Activated naive CD4-positive, alpha-beta T cell treated with anti-CD3 and anti-CD28 coated beads for 36 hours (primary cell): ENCODE measurements around the gene HIRIP3. TPM values are rescaled to one million over a fixed set of nuclear protein-coding genes. Genes with fewer than 3 reads are reported as not detected.

ENCODE experiments used
- CTCF ChIA-PET: fragments of 350-600 bp; sonication (Branson Sonifier 250); formaldehyde crosslinking; loops from one replicate; lab custom pipeline; 2021; ENCODE audit warnings: antibody characterized with exemption; lab: Charles Lee
- DNase-seq: peaks from one replicate; pipeline ENCODE4 v3.0.0-alpha.2; 2020
- H3K27ac Mint-ChIP-seq: one replicate; pipeline ENCODE4 v1.8.0; 2021; ENCODE audit warnings: mild to moderate bottlenecking, mixed read lengths
- H3K27me3 Mint-ChIP-seq: one replicate; pipeline ENCODE4 v1.8.0; 2021; ENCODE audit warnings: low read depth, mixed read lengths
- H3K36me3 Mint-ChIP-seq: one replicate; pipeline ENCODE4 v1.8.0; 2021; ENCODE audit warnings: low read depth, mixed read lengths
- H3K4me1 Mint-ChIP-seq: one replicate; pipeline ENCODE4 v1.8.0; 2021; ENCODE audit warnings: low read depth, mixed read lengths
- H3K4me3 Mint-ChIP-seq: one replicate; pipeline ENCODE4 v1.8.0; 2021; ENCODE audit warnings: mild to moderate bottlenecking, moderate library complexity, mixed read lengths
- H3K9me3 Mint-ChIP-seq: one replicate; pipeline ENCODE4 v1.8.0; 2021; ENCODE audit warnings: mixed read lengths
- intact Hi-C: fragments of 100-400 bp; cut with micrococcal nuclease; formaldehyde crosslinking; loops from one replicate; pipeline ENCODE4 v1.15.1; 2023
- total RNA-seq, 2 experiments: library from RNA; stranded (reverse); gene quantifications; one replicate each; pipeline ENCODE4 v1.2.3, GENCODE V29; 2021

HIRIP3 gene
- total RNA-seq, 2 experiments from 2014 or later: 40.8 to 43.9 TPM

GRCh38 chr16:29959293-29959692 lies 36.1 kb downstream of the HIRIP3 start:
- no peaks in the 10 kb centered on the region for H3K27me3 Mint-ChIP-seq
- no peaks in the 10 kb centered on the region for H3K9me3 Mint-ChIP-seq
- no peak overlapping the region for H3K4me3 Mint-ChIP-seq
- CTCF ChIA-PET: no interaction called here
- H3K36me3 Mint-ChIP-seq: peaks cover 2% of the 10 kb centered on the region
- H3K27ac Mint-ChIP-seq: no peak overlapping the region
- DNase-seq: peak; percentile 13
- peaks cover 20% of the 10 kb centered on the region for H3K4me1 Mint-ChIP-seq
- intact Hi-C loops: no loop called here

- Mint-ChIP-seq H3K4me1 (peaks cover 20% of the 10 kb centered on the region), H3K27me3 (no peaks in the 10 kb centered on the region), H3K27ac (no peak overlapping the region), H3K36me3 (peaks cover 2% of the 10 kb centered on the region), H3K9me3 (no peaks in the 10 kb centered on the region), H3K4me3 (no peak overlapping the region)
- intact Hi-C loops: no loop called here
- DNase-seq: no peak
- CTCF ChIA-PET: no interaction called here
These were observed 36.7 kb downstream of the HIRIP3 start for GRCh38 chr16:29958756-29959155.

- H3K27ac Mint-ChIP-seq: no peak overlapping the region
- H3K27me3 Mint-ChIP-seq: no peaks in the 10 kb centered on the region
- intact Hi-C loops: no loop called here
These were observed 43.6 kb downstream of the HIRIP3 start for GRCh38 chr16:29951625-29952365.

GRCh38 chr16:29950806-29951461 lies 44.5 kb downstream of the HIRIP3 start:
- no peaks in the 10 kb centered on the region for H3K36me3 Mint-ChIP-seq
- H3K27ac Mint-ChIP-seq: no peak overlapping the region
- no peak for DNase-seq
- intact Hi-C loops: no loop called here
- H3K9me3 Mint-ChIP-seq: no peaks in the 10 kb centered on the region
- CTCF ChIA-PET: no interaction called here
- H3K4me3 Mint-ChIP-seq: no peak overlapping the region
- H3K27me3 Mint-ChIP-seq: no peaks in the 10 kb centered on the region
- no peaks in the 10 kb centered on the region for H3K4me1 Mint-ChIP-seq

More at GRCh38 chr16:29951625-29952365, 43.6 kb downstream of the HIRIP3 start:
- no peaks in the 10 kb centered on the region for H3K9me3 Mint-ChIP-seq
- CTCF ChIA-PET: no interaction called here
- no peaks in the 10 kb centered on the region for H3K4me1 Mint-ChIP-seq
- DNase-seq: no peak
- H3K4me3 Mint-ChIP-seq: no peak overlapping the region
- no peaks in the 10 kb centered on the region for H3K36me3 Mint-ChIP-seq

GRCh38 chr16:29947897-29948296 lies 47.5 kb downstream of the HIRIP3 start:
- H3K36me3 Mint-ChIP-seq: no peaks in the 10 kb centered on the region
- CTCF ChIA-PET: interaction anchor here (0.6 to 0.8 kb wide), 4 partner anchors 25 to 176 kb away, joined by 3 to 5 read pairs (median 4); no protein-coding TSS in a partner anchor
- no peaks in the 10 kb centered on the region for H3K9me3 Mint-ChIP-seq
- H3K27ac Mint-ChIP-seq: no peak overlapping the region
- no peaks in the 10 kb centered on the region for H3K27me3 Mint-ChIP-seq
- no peak overlapping the region for H3K4me3 Mint-ChIP-seq
- DNase-seq: no peak
- intact Hi-C loops: no loop called here
- peaks cover under 1% of the 10 kb centered on the region for H3K4me1 Mint-ChIP-seq

- Mint-ChIP-seq H3K4me3 (no peak overlapping the region), H3K27me3 (no peaks in the 10 kb centered on the region), H3K36me3 (no peaks in the 10 kb centered on the region), H3K27ac (no peak overlapping the region), H3K4me1 (peaks cover 4% of the 10 kb centered on the region), H3K9me3 (no peaks in the 10 kb centered on the region)
- DNase-seq: no peak
- intact Hi-C loops: no loop called here
- CTCF ChIA-PET: interaction anchor here (0.6 to 1.9 kb wide), 4 partner anchors 9 to 253 kb away, joined by 3 to 4 read pairs (median 4); no protein-coding TSS in a partner anchor
These were observed 51.3 kb downstream of the HIRIP3 start for GRCh38 chr16:29943846-29944799.

Other genes starting within 250 kb of the HIRIP3 start
- gene C16orf54, start 249.6 kb downstream of the HIRIP3 start, total RNA-seq: 10 to 100 TPM; 11.4 to 12.1 TPM
- not detected for gene ZG16, start 217.4 kb downstream of the HIRIP3 start, total RNA-seq
- gene KIF22, start 204.9 kb downstream of the HIRIP3 start, total RNA-seq: 100 to 1,000 TPM; 201 to 209 TPM
- 100 to 1,000 TPM; 290 to 330 TPM for gene MAZ, start 189.1 kb downstream of the HIRIP3 start, total RNA-seq
- gene PRRT2, start 183.4 kb downstream of the HIRIP3 start, total RNA-seq: under 1 TPM; 0.83 to 0.94 TPM
- 10 to 100 TPM; 16.9 to 19.3 TPM for gene PAGR1, start 179.5 kb downstream of the HIRIP3 start, total RNA-seq
- 10 to 100 TPM; 84.1 to 86.9 TPM for gene MVP, start 175.2 kb downstream of the HIRIP3 start, total RNA-seq
- gene CDIPT, start 132.4 kb downstream of the HIRIP3 start, total RNA-seq: 10 to 100 TPM; 29.0 to 31.0 TPM
- under 1 TPM; 0.30 to 0.31 TPM for gene SEZ6L2, start 96.1 kb downstream of the HIRIP3 start, total RNA-seq
- gene ASPHD1, start 95.1 kb downstream of the HIRIP3 start, total RNA-seq: 1 to 10 TPM; 1.3 to 1.7 TPM
- 10 to 100 TPM; 25.8 to 29.4 TPM for gene KCTD13, start 69.4 kb downstream of the HIRIP3 start, total RNA-seq
- gene TMEM219, start 33.5 kb downstream of the HIRIP3 start, total RNA-seq: 10 to 100 TPM; 31.9 to 35.5 TPM
- 10 to 100 TPM; 20.9 to 21.6 TPM for gene TAOK2, start 21.7 kb downstream of the HIRIP3 start, total RNA-seq
- gene INO80E, start 624 bp upstream of the HIRIP3 start, total RNA-seq: 10 to 100 TPM; 62.0 to 65.4 TPM
- gene DOC2A, start 15.4 kb upstream of the HIRIP3 start, total RNA-seq: under 1 TPM; 0.64 to 0.86 TPM
- gene C16orf92, start 27.6 kb upstream of the HIRIP3 start, total RNA-seq: not detected
- gene TLCD3B, start 35.7 kb upstream of the HIRIP3 start, total RNA-seq: 1 to 10 TPM; 4.6 to 6.1 TPM
- 1,000 to 10,000 TPM; 1,750 to 1,795 TPM for gene ALDOA, start 70.1 kb upstream of the HIRIP3 start, total RNA-seq
- gene PPP4C, start 80.4 kb upstream of the HIRIP3 start, total RNA-seq: 100 to 1,000 TPM; 104 to 105 TPM
- 1 to 10 TPM; 3.6 to 4.7 TPM for gene TBX6, start 96.3 kb upstream of the HIRIP3 start, total RNA-seq
- gene YPEL3, start 100.6 kb upstream of the HIRIP3 start, total RNA-seq: 10 to 100 TPM; 24.6 to 27.3 TPM
- 10 to 100 TPM in 1 of 2 experiments, 1 to 10 TPM in 1; 9.1 to 10.3 TPM for gene GDPD3, start 117.9 kb upstream of the HIRIP3 start, total RNA-seq
- gene MAPK3, start 127.6 kb upstream of the HIRIP3 start, total RNA-seq: 10 to 100 TPM; 64.3 to 64.5 TPM
- gene CORO1A, start 188.0 kb upstream of the HIRIP3 start, total RNA-seq: 100 to 1,000 TPM; 855 to 866 TPM
- gene BOLA2B, start 198.0 kb upstream of the HIRIP3 start, total RNA-seq: 100 to 1,000 TPM; 160 to 173 TPM
- 10 to 100 TPM; 35.4 to 42.5 TPM for gene SLX1A, start 198.3 kb upstream of the HIRIP3 start, total RNA-seq
- 1 to 10 TPM; 8.7 to 9.2 TPM for gene SULT1A3, start 203.6 kb upstream of the HIRIP3 start, total RNA-seq